NCI-H510A (cell line): ENCODE results near the gene EML1.

Experiments
- DNase-seq: peaks from one replicate; lab custom pipeline; 2025; lab: John Stamatoyannopoulos, UW

The EML1 gene

DNA sequence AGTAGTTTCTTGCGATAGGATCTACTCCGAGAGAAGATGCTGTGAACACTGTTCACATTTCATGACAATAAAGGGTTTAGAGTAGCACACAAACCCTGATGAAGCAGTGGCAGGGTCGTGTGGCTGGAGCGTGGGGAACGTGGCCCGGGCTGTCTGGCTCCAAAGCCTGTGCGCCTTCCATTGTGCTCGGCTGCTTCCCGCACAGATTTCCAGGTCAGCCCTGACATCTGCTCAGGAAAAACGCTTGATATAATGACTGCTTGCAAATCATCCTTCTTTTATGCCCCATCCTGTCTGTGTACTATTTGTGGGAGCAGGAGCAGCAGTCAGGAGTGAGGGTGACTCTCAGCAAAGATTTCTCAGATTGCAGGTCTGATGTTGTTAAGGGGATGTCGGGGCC is 78.6 kb downstream of the EML1 start:
- no peak for DNase-seq

DNA sequence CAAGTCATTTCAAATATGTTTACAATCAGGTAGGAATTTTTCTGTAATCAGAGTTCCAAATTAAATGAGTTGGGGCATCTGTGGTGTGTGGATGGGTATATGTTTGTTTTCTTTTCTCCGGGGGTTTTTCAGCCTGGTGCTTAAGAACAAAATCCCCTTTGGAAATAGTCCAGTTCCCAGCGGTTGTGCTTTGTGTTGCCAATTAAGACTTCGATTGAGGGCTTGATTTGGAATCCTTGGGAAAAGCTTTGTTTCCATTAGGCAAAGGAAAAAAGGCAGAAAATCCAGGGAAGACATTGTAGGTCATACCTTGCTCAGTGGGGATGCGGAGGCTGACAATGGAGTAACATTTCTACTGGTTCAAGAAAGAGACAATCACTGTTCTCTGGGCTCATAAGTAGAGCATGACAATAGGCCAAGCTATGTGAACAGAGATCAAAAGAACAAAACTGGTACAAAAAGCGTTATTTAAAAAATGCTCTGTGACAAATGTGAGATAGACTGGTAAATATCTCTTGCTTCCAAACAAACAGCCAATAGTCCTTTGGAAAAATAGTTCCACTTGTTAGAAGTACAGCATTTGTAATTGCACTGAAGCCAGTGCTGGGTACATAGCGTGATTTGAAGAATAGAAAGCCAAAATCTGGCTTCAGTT is 79.7 kb downstream of the EML1 start:
- no peak for DNase-seq

DNA sequence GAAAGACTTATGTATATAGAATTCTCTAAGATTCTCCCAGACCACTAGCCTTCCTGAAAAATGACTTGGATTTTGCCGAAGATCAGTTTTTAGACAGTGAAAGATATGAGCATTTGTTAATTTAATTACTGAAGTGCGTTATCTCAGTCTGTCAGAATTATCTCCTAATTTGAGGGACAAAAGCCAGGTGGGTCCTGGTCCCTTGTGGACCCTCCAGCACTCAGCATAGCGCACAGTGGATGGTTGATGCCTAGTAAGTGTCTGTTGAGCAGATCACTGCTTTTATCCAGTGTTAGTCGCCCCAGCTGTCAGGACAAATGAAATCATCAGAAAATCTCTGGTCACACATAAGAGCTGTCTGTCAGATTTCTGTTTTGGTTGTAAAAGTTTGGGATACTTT is 80.4 kb downstream of the EML1 start:
- no peak for DNase-seq

DNA sequence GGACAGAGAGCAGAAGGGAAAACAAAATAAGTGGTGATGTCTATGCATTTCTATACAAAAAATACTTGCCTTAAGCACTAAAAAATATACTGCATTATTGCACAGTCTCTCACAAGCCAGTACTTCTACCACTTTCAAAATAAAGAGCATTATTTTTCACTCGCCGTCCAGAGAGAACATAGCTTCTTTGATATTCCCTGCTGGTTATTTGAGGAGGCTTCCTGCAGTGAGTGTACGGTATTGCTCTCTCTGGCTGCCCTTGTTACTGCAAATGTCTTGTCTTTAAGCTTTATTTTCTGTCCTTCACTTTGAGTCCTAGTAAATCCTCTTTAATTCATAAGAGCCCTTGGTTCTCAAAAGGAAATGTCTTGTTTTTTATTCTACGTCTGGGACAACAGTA is 81.1 kb downstream of the EML1 start:
- no peak for DNase-seq

DNA sequence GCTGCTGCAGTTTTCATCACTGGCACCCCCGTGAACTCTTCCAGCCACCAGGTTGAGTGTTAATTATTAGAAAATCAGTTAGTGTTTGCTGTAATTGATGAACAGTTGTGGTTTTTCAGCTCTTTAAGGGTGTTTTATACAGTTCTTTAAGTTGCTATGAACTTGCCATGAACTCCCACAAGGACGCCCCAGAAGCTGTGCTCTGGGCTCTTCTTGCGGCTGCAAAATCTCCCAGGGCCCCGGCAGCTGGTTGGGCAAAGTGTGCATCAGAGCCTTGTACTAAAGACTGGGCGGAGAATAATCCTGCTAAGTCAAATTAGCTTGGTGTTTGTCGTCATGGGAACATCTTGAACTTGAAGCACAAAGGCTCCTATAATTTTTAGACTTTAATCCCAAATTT is 82.2 kb downstream of the EML1 start:
- DNase-seq, result no peak

DNA sequence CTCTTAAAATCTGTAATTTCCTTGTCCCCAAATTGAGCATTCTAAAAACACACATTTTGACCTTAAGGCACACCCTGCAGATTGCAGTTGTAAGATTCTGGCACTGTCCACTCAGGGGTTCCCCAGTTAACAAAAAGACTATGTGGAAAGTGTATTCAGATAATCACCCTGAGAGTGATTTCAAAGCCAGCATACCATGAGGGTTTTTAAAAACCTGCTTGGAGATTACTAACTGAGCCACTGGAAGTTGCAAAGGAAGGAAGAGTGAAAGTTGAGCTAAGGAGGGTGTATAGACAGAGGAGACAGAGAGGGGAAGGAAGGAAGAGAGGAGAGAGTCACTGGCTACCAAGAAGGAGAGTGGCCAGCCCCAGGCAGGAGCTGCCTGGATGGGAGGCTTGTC is 82.6 kb downstream of the EML1 start:
- DNase-seq, result no peak

DNA sequence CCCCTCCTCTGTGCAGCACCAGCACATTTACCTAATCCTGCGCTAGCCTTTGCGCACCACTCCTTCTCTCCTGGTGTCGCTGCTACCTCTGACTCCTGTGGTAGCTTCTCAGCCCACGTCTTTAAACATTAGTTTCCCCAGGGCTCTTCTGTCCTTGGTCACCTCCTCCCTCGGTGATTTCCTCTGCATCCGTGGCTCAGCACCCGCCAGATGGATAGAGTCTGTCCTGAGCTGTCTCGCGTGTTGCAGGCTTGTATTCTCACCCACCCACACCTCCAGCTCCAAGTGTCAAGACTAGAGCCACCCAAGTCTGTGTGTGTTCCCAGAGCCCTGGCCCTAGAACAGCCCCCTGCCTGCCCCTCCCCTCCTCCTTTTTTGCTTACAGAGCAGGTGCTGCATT is 83.2 kb downstream of the EML1 start:
- no peak for DNase-seq

DNA sequence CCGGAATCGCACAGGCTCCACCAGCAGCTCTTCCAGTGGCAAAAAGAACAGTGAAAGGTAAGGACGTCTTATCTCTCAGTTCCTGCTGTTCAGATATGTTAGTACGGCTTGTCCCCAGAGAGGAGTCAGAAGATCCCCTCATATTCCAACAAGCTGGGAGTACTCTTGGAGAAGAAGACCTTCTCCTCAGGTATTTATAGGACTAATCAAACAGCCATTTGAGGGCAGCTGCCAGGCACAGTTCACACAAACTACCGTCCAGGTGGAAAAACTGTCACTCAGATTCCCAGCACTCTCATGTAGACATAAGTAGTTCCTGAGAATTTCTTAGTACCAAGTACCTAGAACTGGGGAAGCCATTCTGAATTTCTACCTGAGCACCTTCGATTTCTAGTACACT is 85.3 kb downstream of the EML1 start:
- DNase-seq, result no peak

DNA sequence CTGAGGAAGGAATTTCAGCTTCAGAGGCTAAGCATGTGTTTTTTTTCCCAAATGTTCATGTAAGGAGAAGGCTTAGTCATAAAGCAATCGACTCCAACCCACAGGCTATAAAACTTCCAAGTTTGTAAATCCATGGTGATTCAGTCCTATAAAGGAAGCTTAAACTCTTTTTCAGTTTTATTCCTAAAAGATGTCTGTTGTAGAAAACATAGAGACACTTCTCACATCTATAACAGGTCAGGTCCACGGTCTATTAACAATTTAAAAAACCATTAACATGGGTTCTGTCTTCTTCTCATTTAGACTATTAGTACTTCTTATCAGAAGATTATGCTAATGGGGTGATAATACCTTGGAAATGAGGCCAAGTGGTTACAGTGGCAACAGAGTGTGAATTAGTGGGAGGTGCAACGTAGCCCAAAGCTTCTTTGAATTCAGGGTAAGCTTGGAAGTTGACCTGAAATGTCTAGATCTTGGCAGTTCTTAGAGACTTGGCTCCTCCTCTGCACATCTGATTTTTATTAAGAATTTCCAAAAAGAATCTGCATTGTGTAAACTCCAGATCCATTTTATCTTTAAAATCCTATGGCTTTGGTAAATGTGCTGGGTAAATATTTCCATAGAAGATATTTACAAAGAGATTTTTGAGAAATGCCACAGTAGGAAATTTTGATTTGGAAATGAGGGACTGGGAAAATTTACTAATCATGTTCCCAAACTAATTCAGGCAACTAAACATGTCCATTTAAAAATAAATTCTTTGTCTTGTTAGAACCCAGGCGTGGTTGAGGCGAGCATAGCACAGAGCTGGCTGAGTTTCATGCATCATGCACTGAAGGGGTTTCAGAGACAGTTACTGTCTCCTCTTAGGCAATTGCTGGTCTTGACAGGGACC is 86.4 kb downstream of the EML1 start:
- DNase-seq, result no peak

DNA sequence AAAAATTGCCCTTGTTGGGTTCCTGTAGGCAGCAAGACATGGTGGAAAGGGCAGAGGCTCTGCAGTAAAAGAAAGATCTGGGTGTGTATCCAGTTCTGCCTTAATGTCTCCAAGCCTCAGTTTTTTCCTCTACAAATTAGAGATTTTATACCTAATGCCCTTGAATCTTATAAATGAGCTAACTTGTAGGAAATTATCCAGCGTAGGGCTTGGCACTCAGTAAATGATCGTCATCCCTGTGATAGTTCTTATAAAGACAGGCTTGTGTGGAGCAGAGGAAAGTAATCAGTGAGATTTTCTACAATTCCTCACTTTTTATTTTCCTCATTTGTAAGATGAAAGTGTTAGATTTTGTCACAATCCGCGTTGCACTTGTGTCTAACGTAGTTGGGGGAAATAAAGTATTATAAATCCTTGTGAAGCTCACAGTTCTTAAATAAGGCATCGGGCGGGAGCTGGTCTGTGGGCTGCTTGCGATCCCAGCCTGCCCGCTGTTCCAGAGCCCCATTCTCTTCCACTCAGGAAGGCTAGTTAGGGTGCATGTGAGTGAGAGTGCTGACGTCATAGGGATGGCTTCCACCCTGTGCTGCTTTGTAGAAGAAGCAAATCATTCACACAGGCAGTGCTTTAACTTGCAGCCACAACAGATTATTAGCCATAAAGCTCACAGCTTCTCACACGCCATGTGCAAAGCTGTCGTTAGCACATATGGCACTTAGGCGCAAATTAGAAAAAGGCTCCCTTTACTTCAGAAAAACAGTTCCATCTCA is 87.6 kb downstream of the EML1 start:
- DNase-seq, result no peak

DNA sequence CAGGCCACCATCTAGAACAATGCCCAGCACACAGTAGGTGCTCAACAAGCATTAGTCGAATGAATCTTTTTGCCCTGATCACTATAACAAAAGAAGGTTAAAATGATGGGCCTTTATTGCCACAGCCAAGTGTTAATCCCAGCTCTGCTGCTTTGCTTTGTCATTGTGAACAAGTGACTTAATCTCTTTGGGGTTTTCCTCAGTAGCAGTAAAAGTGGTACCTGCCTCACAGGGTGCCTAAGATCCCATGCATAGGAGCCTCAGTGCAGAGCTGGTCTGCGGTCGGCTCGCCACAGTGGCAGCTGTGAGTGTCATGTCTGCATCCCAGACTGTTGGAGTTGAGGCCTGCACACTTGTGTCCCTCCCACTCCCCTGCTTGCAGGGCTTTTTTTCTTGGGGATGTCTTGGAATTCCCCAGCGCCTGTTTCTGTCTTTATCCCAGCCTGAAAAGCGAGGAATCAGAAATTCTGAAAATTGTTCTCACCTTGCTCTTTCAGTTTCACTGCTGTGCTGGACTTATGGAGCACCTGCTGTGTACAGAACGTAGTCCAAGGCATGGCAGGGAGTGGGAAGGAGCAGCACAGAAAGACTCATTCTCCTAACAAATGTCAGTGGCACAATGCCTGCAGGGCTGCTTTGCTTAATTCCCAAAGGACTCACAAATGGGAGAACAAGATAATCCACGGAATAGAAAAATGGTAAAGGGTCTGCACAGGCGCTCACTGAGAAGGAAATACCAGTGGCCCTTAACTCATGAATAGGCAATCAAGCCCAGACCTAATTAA is 90.8 kb downstream of the EML1 start:
- DNase-seq, result no peak

DNA sequence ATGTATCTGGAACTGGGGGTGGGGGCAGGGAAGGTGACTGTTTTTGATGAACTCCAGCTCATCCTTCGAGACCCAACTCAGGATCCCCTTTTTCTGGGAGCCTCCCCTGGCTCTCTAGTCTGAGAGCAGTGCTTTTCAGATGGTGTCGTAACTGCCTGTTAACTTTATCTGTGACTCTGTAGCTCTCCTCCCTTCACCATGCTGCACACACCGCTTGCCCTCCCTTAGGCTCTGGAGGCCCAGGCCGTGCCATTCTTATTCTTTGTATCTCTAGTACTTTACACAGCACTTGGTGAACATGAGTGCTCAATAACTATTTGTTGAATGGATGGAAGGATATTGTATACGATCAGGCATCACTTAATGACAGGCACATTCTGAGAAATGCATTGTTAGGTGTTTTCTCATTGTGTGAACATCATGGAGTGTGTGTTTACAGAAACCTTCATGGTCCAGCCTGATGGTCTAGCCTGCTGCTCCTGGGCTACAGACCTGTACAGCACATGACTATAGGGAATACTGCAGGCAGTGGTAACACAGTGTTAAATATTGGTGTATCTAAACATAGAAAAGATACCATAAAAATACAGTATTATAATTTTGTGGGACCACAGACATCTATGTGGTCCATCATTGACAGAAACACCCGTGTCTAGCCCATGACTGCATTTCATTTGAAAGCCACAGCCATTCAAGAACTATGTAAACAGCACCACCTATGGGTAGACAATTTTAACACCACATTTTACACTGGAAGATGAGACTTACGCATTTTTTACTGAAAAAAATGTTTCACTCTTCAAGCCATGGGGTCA is 91.8 kb downstream of the EML1 start:
- DNase-seq, result no peak

DNA sequence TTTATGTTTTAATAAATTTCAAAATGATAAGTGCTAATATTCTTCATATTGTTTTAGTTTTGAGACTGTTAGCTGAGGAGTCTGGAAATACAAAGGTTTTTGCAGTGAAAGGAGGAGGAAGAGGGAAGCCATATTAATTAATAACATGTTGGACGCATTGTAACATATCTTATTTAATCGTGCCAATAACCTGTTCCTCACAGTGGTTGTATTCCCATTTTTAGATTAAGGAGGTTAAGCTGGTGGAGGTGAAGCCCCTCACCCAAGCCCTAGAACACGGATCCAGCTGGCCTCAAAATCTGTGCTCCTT is 92.4 kb downstream of the EML1 start:
- DNase-seq, result no peak

DNA sequence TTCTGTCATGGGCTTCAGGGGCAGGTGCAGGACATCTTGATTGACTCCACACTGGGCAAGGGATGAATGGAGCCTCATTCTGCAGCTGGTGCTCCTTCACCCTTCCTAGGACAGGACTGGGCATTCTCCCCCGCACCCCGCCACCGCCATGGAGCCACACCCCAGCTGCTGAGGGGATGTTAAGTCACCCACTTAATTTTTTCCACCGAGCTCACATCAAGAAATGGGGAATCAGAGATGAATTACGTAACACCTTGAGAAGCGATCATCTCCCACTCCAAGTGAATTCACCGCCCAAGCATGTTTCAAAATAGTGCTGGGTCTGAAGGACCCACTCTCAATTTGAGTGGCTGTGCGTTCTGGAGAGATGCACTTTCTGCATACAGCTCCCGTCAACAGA is 94.2 kb downstream of the EML1 start:
- DNase-seq, result no peak

DNA sequence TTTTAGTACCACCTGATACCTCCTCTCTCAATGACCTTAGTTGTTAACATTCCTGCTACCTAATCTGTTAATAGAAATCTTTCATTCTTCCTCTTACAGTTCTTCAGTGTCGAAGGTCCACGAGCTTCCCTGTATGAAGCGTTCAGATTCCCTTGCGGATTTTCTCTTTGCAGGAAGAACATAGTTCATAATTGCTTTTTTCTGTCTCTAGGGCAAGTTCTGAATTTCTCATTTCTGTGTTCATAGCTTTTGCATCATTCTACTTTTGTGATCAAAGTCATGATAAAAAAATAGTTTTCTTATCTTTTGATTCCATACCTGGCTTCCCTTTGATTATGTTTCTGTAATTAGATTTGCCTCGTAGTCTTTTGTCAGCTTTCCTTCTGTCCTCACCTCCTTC is 94.9 kb downstream of the EML1 start:
- DNase-seq, result no peak

DNA sequence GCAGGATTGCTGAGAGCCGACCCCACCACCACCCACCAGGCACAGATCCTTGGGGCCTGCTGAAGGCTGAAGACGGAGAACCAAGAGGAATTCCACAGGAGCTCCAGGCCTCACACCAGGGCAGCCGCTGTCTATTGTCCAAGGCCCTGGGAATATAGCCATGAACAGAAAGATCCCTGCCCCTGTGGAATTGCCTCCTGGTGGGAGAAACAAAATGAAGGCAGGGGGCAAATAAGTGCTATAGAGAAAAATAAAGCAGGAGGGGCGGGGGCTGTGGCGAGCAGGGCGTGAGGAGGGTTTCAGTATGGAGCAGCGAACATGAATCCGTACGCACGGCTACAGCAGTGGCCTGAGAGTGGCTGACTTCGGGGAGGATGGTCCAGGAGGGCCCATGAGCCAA is 96.1 kb downstream of the EML1 start:
- no peak for DNase-seq

DNA sequence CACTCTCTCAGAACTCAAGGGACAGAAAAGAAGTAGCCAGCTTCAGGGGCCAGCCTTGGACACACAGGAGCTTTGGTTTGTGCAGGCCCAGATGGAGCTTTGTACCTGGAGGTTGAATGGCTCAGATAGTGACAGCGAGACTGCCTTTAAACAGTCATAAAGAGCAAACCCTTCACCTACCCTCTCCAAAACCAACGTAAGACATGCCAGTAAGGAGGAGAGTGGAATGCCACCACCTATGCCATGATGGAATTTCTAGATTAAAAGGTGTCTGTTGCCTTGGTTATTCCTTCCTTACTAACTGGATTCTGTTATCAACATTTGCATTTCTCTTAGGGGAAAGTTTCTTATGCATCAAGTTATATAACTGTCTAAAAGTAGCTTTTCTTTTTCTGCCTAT is 98.1 kb downstream of the EML1 start:
- DNase-seq, result no peak

DNA sequence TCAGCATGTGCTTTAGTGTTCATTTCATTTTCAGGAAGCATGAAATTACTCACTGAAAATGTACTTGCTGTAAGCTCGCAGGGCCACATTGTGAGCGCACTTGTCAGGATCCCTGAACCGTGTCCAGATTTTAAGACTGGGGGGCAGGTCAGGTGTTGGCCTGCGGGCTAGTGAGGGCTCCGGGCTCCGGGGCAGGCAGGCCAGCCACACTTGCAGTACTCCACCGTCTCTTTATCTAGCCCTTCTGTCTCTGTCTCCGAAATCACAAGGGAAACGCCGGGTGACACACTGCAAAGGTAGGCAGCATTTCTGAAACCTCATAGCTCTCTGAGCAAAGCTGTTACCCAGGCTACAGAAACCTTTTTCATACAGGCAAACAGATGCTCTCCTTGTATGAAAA is 98.7 kb downstream of the EML1 start:
- DNase-seq, result no peak

DNA sequence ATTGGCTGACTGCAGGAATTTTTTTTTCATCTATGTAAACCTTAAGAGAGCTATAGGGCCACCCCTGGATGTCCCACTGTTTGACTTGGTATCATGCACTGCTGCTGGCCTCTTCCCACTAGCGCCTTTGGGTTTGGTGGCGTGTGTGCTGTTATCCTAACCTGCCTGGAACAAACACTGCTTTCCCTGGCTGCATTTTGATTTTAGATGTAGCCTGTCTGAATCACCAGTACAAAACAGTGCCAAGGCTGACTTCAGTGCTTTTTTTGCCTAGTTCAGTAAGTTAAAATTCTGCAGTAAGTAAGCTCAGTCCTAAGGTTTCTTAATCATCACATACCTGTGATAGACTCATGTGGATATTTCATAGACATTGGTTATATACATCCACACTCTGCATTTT is 99.2 kb downstream of the EML1 start:
- DNase-seq, result no peak

DNA sequence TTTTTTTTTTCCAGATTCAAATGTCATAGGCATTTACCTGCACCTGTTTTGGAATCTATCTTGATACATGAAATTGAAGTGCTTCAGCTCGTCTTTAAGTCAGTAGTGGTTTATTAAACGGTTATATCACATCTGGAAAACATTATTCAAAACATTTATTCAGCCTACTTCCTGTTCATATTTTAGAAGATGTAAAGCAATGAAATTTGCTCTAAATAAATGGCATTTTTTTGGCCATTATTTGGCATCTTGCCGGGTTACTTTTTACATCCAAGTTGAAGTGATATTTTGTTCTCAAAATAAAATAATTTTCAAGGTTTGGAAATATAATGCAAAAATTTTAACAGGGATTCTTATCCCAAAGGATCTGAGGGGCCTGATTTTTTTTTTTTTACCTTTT is 103.1 kb downstream of the EML1 start:
- no peak for DNase-seq

DNA sequence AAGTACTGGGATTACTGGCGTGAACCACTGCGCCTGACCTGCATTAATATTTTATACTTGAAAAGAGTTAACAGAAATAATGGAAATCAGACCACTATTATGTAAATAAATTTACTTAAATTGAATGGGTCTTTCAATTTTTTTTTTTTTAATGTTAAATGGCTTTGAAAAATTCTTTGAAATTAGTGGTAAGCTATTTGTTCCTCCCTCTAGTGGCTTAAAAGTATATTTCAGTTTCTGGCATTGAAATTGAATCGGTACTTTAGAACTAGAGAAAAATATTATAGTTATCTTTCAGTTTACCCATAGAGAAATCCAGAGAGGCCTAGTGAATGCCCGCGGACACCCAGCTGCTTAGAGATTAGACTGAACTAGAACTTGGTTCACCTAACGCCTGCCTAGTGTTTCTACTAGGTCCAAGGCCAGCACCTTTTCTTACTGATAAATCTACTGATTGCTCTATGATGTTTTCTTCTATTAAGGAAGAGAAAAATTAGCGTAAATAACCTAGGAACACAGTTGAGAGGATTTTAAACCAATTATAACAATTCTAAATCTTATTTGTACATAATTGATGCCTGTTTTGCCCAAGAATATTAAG is 106.5 kb downstream of the EML1 start:
- no peak for DNase-seq
